Progenitor cell of endocrine pancreas (in vitro differentiated cells): ENCODE measurements around the gene TRIM15. TPM values are rescaled to one million over a fixed set of nuclear protein-coding genes. Genes with fewer than 3 reads are reported as not detected.
A peak's percentile ranks its signal among the peaks of the same experiment; 100 is the strongest.
"Not testable (repeated sequence)": the region's sequence is repeated elsewhere in the genome, so short reads cannot be mapped to it uniquely, and the experiment has no call there.

ENCODE experiments used
- DNase-seq: peaks from one replicate; pipeline ENCODE4 v3.0.0; 2021; ENCODE audit warnings: low spot score; ENCODE audit not compliant: unreplicated experiment
- H3K27ac Mint-ChIP-seq: 2 replicates; pipeline ENCODE4 v1.8.0; 2021; ENCODE audit warnings: mild to moderate bottlenecking, moderate library complexity, mixed read lengths
- H3K27me3 Mint-ChIP-seq: 2 replicates; pipeline ENCODE4 v1.8.0; 2021; ENCODE audit warnings: mixed read lengths
- H3K36me3 Mint-ChIP-seq: 2 replicates; pipeline ENCODE4 v1.8.0; 2022; ENCODE audit warnings: mixed read lengths; ENCODE audit not compliant: insufficient read depth
- H3K4me1 Mint-ChIP-seq: 2 replicates; pipeline ENCODE4 v1.8.0; 2021; ENCODE audit warnings: low read depth, mixed read lengths
- H3K4me3 Mint-ChIP-seq: 2 replicates; pipeline ENCODE4 v1.8.0; 2021; ENCODE audit warnings: low read depth, mild to moderate bottlenecking, moderate library complexity, mixed read lengths
- H3K9me3 Mint-ChIP-seq: 2 replicates; pipeline ENCODE4 v1.8.0; 2021; ENCODE audit warnings: low read depth, mixed read lengths
- total RNA-seq: library from RNA; stranded (reverse); gene quantifications from 2 replicates; pipeline ENCODE4 v1.2.1, GENCODE V29; 2021
- TF ChIP-seq, protein P1 (sequence below): fragments of 200-600 bp; sonication (generic); IDR thresholded peaks from one replicate; pipeline ENCODE4 v1.5.0; 2021; ENCODE audit warnings: antibody characterized with exemption, mild to moderate bottlenecking; ENCODE audit not compliant: unreplicated experiment

TRIM15 gene
- total RNA-seq, 1 donor from 2014 or later = not detected

DNA sequence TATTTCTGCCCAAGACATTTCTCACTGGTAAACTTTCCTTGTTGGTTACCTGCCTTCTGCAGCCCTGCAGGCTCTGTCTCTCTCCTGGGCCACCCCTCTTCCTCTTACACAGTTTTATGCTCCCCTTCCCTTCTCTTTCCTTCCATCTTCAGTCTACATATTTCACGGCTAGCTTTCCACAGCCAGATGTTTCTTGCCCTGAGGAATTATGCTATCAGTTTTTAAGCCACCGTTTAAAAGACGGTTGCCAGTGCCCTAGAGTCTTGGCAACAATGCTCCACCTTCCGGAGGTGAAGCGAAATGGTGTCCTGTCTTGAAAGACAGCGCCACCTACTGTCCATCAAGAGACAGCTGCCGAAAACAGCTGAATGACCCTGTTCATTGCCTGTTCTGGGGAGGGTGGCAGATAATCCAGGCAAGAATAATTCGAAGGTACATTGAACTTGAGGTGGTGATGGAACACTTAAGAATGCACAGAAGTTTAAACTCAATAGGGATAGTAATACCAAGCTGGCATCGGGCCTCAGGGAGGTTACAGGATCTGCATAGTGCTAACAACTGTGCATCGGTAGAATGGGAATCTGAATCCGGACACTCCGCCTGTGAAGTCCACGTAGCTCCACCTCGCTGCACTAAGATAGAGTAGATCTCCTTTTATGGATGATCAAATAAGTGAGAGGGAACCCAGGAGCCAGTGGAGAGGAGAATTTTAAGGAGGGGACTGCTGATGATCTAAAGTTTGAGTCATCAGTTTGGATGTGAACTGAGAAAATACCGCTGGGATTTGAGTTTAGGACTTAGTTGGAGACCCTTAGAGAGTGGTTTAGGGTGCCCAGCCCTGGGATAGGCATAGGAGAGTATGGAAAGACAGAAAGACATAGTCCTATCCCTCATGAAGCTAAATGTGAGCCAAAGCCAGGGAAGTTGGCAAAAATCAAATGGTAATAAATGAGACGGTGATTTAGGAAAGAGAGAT lies 32.2 kb upstream of the TRIM15 start:
- H3K4me3 Mint-ChIP-seq = no peak overlapping the region
- no peak overlapping the region for H3K27ac Mint-ChIP-seq

DNA sequence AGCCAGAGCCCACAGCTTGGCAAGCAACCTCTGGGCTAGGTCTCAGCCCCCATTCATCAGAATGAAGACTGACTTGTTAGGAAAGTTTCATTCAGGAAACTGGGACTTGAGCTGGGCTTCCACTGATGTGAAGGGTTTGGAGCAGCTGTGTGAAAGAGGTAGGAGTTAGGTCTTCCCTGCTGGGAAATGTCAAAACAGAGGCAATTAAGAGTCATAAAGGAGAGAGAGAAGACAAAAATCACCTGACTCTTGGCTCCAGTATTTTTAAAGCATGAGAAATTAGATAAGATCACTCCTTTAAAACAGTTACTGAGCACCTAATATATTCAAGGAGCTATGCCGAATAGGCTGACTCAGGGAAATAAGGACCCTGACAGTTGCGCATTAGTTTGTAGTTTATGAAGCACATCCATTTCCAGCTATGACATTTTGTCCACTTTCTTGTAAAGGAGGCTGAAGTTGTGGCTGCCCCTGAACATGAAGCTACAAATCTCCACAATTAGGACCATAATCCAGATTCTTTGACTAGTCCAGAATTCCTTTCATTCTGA lies 31.3 kb upstream of the TRIM15 start:
- TF ChIP-seq, protein P1, sequence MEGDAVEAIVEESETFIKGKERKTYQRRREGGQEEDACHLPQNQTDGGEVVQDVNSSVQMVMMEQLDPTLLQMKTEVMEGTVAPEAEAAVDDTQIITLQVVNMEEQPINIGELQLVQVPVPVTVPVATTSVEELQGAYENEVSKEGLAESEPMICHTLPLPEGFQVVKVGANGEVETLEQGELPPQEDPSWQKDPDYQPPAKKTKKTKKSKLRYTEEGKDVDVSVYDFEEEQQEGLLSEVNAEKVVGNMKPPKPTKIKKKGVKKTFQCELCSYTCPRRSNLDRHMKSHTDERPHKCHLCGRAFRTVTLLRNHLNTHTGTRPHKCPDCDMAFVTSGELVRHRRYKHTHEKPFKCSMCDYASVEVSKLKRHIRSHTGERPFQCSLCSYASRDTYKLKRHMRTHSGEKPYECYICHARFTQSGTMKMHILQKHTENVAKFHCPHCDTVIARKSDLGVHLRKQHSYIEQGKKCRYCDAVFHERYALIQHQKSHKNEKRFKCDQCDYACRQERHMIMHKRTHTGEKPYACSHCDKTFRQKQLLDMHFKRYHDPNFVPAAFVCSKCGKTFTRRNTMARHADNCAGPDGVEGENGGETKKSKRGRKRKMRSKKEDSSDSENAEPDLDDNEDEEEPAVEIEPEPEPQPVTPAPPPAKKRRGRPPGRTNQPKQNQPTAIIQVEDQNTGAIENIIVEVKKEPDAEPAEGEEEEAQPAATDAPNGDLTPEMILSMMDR = no peak
- Mint-ChIP-seq H3K4me1 (peaks cover 5% of the 10 kb centered on the region), H3K27me3 (peaks cover 72% of the 10 kb centered on the region), H3K36me3 (no peaks in the 10 kb centered on the region), H3K27ac (no peak overlapping the region), H3K9me3 (no peaks in the 10 kb centered on the region), H3K4me3 (no peak overlapping the region)
- no peak for DNase-seq

More for the DNA sequence above, 32.2 kb upstream of the TRIM15 start:
- peak; percentile 25 for DNase-seq
- H3K27me3 Mint-ChIP-seq = peaks cover 79% of the 10 kb centered on the region
- no peaks in the 10 kb centered on the region for H3K9me3 Mint-ChIP-seq
- H3K4me1 Mint-ChIP-seq = peaks cover 5% of the 10 kb centered on the region
- TF ChIP-seq, protein P1 = peak; percentile 99
- H3K36me3 Mint-ChIP-seq = no peaks in the 10 kb centered on the region

GRCh38 chr6:30135147-30135546 lies 28.2 kb upstream of the TRIM15 start:
- Mint-ChIP-seq H3K4me1 (peaks cover 1% of the 10 kb centered on the region), H3K4me3 (no peak overlapping the region), H3K9me3 (no peaks in the 10 kb centered on the region), H3K36me3 (no peaks in the 10 kb centered on the region), H3K27ac (no peak overlapping the region), H3K27me3 (peaks cover 63% of the 10 kb centered on the region)
- no peak for DNase-seq
- TF ChIP-seq, protein P1 = no peak

- Mint-ChIP-seq H3K27ac (no peak within 1 kb of the TSS), H3K4me1 (peaks cover 1% of the 10 kb centered on the region), H3K4me3 (no peak within 1 kb of the TSS), H3K27me3 (peaks cover 61% of the 10 kb centered on the region), H3K9me3 (no peaks in the 10 kb centered on the region), H3K36me3 (no peaks in the 10 kb centered on the region)
- TF ChIP-seq, protein P1 = no peak
- DNase-seq = no peak
Measured at GRCh38 chr6:30135757-30136156, 27.6 kb upstream of the TRIM15 start, which contains the start of gene TRIM40. Gene TRIM40, plus strand, starts transcription at chr6:30136140. Its CDS starts 897 bp downstream, at chr6:30137037.

- Mint-ChIP-seq H3K27me3 (peaks cover 61% of the 10 kb centered on the region), H3K36me3 (no peaks in the 10 kb centered on the region), H3K9me3 (no peaks in the 10 kb centered on the region), H3K27ac (no peak overlapping the region), H3K4me3 (no peak overlapping the region), H3K4me1 (no peaks in the 10 kb centered on the region)
- no peak for DNase-seq
- TF ChIP-seq, protein P1 = no peak
Measured at GRCh38 chr6:30136570-30137286, 26.6 kb upstream of the TRIM15 start.

DNA sequence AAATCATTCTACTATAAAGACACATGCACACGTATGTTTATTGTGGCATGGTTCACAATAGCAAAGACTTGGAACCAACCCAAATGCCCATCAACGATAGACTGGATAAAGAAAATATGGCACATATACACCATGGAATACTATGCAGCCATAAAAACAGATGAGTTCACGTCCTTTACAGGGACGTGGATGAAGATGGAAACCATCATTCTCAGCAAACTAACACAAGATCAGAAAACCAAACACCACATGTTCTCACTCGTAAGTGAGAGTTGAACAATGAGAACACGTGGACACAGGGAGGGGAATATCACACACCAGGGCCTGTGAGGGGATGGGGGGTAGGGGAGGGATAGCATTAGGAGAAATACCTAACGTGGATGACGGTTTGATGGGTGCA lies 23.1 kb upstream of the TRIM15 start:
- H3K36me3 Mint-ChIP-seq, H3K27ac Mint-ChIP-seq: not testable (repeated sequence)
- peaks cover 67% of the 10 kb centered on the region for H3K27me3 Mint-ChIP-seq

More for the DNA sequence above, 23.1 kb upstream of the TRIM15 start:
- H3K4me1 Mint-ChIP-seq, H3K4me3 Mint-ChIP-seq, H3K9me3 Mint-ChIP-seq, DNase-seq: not testable (repeated sequence)
